ENCODE data around the gene RBFOX2.
"Not testable (repeated sequence)": the region's sequence is repeated elsewhere in the genome, so short reads cannot be mapped to it uniquely, and the experiment has no call there.

Gene RBFOX2

GRCh38 chr22:35719212-35719875 is 309.3 kb downstream of the RBFOX2 start:
- Histone ChIP-seq H3K36me3 (ENCODE audit: control insufficient read depth, low read depth, low read length) (no peaks in the 10 kb centered on the region), H3K9ac (ENCODE audit: low read length) (no peak overlapping the region), H3K27me3 (ENCODE audit: control insufficient read depth, insufficient read depth, low read length) (no peaks in the 10 kb centered on the region), H3K27ac (ENCODE audit: low read length) (no peak overlapping the region), H3K9me3 (ENCODE audit: control insufficient read depth, low read depth, low read length) (no peaks in the 10 kb centered on the region), H3K4me3 (ENCODE audit: low read length) (no peak overlapping the region), H3K4me1 (ENCODE audit: control insufficient read depth, low read depth, low read length) (no peaks in the 10 kb centered on the region)

GRCh38 chr22:35717572-35717971 is 311.1 kb downstream of the RBFOX2 start, which contains the start of gene APOL5:
TSS of gene APOL5 (plus strand) at chr22:35717872. CDS start at chr22:35717872, 0 bp downstream.
- Histone ChIP-seq H3K27ac (ENCODE audit: low read length) (no peak within 1 kb of the TSS), H3K27me3 (ENCODE audit: control insufficient read depth, insufficient read depth, low read length) (no peaks in the 10 kb centered on the region), H3K4me1 (ENCODE audit: control insufficient read depth, low read depth, low read length) (no peaks in the 10 kb centered on the region), H3K9me3 (ENCODE audit: control insufficient read depth, low read depth, low read length) (no peaks in the 10 kb centered on the region), H3K4me3 (ENCODE audit: low read length) (no peak within 1 kb of the TSS), H3K9ac (ENCODE audit: low read length) (no peak within 1 kb of the TSS), H3K36me3 (ENCODE audit: control insufficient read depth, low read depth, low read length) (no peaks in the 10 kb centered on the region)

GRCh38 chr22:35712672-35713071 is 316.0 kb downstream of the RBFOX2 start:
- Histone ChIP-seq H3K4me1 (ENCODE audit: control insufficient read depth, low read depth, low read length) (no peaks in the 10 kb centered on the region), H3K36me3 (ENCODE audit: control insufficient read depth, low read depth, low read length) (no peaks in the 10 kb centered on the region), H3K27ac (ENCODE audit: low read length) (no peak overlapping the region), H3K9ac (ENCODE audit: low read length) (no peak overlapping the region), H3K27me3 (ENCODE audit: control insufficient read depth, insufficient read depth, low read length) (no peaks in the 10 kb centered on the region), H3K4me3 (ENCODE audit: low read length) (no peak overlapping the region), H3K9me3 (ENCODE audit: control insufficient read depth, low read depth, low read length) (no peaks in the 10 kb centered on the region)

- no peaks in the 10 kb centered on the region for H3K4me1 ChIP-seq (ENCODE audit: control insufficient read depth, low read depth, low read length)
- H3K9ac ChIP-seq (ENCODE audit: low read length): no peak overlapping the region
- H3K27me3 ChIP-seq (ENCODE audit: control insufficient read depth, insufficient read depth, low read length): no peaks in the 10 kb centered on the region
- H3K9me3 ChIP-seq (ENCODE audit: control insufficient read depth, low read depth, low read length): no peaks in the 10 kb centered on the region
- H3K27ac ChIP-seq (ENCODE audit: low read length): no peak overlapping the region
- no peaks in the 10 kb centered on the region for H3K36me3 ChIP-seq (ENCODE audit: control insufficient read depth, low read depth, low read length)
- no peak overlapping the region for H3K4me3 ChIP-seq (ENCODE audit: low read length)
Measured at GRCh38 chr22:35711336-35711735, 317.3 kb downstream of the RBFOX2 start.

- H3K4me3 ChIP-seq (ENCODE audit: low read length): no peak overlapping the region
- H3K9me3 ChIP-seq (ENCODE audit: control insufficient read depth, low read depth, low read length): no peaks in the 10 kb centered on the region
- H3K36me3 ChIP-seq (ENCODE audit: control insufficient read depth, low read depth, low read length): no peaks in the 10 kb centered on the region
- no peaks in the 10 kb centered on the region for H3K27me3 ChIP-seq (ENCODE audit: control insufficient read depth, insufficient read depth, low read length)
- H3K27ac ChIP-seq (ENCODE audit: low read length): no peak overlapping the region
- H3K4me1 ChIP-seq (ENCODE audit: control insufficient read depth, low read depth, low read length): no peaks in the 10 kb centered on the region
- H3K9ac ChIP-seq (ENCODE audit: low read length): no peak overlapping the region
Measured at GRCh38 chr22:35708917-35709316, 319.7 kb downstream of the RBFOX2 start.

- Histone ChIP-seq H3K9ac (ENCODE audit: low read length) (no peak overlapping the region), H3K27me3 (ENCODE audit: control insufficient read depth, insufficient read depth, low read length) (no peaks in the 10 kb centered on the region), H3K9me3 (ENCODE audit: control insufficient read depth, low read depth, low read length) (no peaks in the 10 kb centered on the region), H3K4me3 (ENCODE audit: low read length) (no peak overlapping the region), H3K36me3 (ENCODE audit: control insufficient read depth, low read depth, low read length) (no peaks in the 10 kb centered on the region), H3K27ac (ENCODE audit: low read length) (no peak overlapping the region), H3K4me1 (ENCODE audit: control insufficient read depth, low read depth, low read length) (no peaks in the 10 kb centered on the region)
Measured at GRCh38 chr22:35708453-35708852, 320.2 kb downstream of the RBFOX2 start.

- Histone ChIP-seq H3K27ac (ENCODE audit: low read length) (no peak overlapping the region), H3K27me3 (ENCODE audit: control insufficient read depth, insufficient read depth, low read length) (no peaks in the 10 kb centered on the region), H3K36me3 (ENCODE audit: control insufficient read depth, low read depth, low read length) (no peaks in the 10 kb centered on the region), H3K4me1 (ENCODE audit: control insufficient read depth, low read depth, low read length) (no peaks in the 10 kb centered on the region), H3K9me3 (ENCODE audit: control insufficient read depth, low read depth, low read length) (no peaks in the 10 kb centered on the region), H3K4me3 (ENCODE audit: low read length) (no peak overlapping the region), H3K9ac (ENCODE audit: low read length) (no peak overlapping the region)
Measured at GRCh38 chr22:35705141-35705540, 323.5 kb downstream of the RBFOX2 start.

- Histone ChIP-seq H3K27ac (ENCODE audit: low read length) (no peak overlapping the region), H3K4me3 (ENCODE audit: low read length) (no peak overlapping the region), H3K36me3 (ENCODE audit: control insufficient read depth, low read depth, low read length) (no peaks in the 10 kb centered on the region), H3K27me3 (ENCODE audit: control insufficient read depth, insufficient read depth, low read length) (no peaks in the 10 kb centered on the region), H3K9ac (ENCODE audit: low read length) (no peak overlapping the region), H3K9me3 (ENCODE audit: control insufficient read depth, low read depth, low read length) (no peaks in the 10 kb centered on the region), H3K4me1 (ENCODE audit: control insufficient read depth, low read depth, low read length) (no peaks in the 10 kb centered on the region)
Measured at GRCh38 chr22:35703861-35704584, 324.6 kb downstream of the RBFOX2 start.

- not testable (repeated sequence) for H3K27me3 ChIP-seq (ENCODE audit: control insufficient read depth, insufficient read depth, low read length); H3K4me3 ChIP-seq (ENCODE audit: low read length); H3K9me3 ChIP-seq (ENCODE audit: control insufficient read depth, low read depth, low read length); H3K27ac ChIP-seq (ENCODE audit: low read length); H3K36me3 ChIP-seq (ENCODE audit: control insufficient read depth, low read depth, low read length); H3K9ac ChIP-seq (ENCODE audit: low read length); H3K4me1 ChIP-seq (ENCODE audit: control insufficient read depth, low read depth, low read length)
Measured at GRCh38 chr22:35699852-35700251, 328.8 kb downstream of the RBFOX2 start.

GRCh38 chr22:35697142-35697541 is 331.5 kb downstream of the RBFOX2 start:
- no peaks in the 10 kb centered on the region for H3K4me1 ChIP-seq (ENCODE audit: control insufficient read depth, low read depth, low read length)
- H3K4me3 ChIP-seq (ENCODE audit: low read length): no peak overlapping the region
- H3K9me3 ChIP-seq (ENCODE audit: control insufficient read depth, low read depth, low read length): no peaks in the 10 kb centered on the region
- no peak overlapping the region for H3K27ac ChIP-seq (ENCODE audit: low read length)
- H3K36me3 ChIP-seq (ENCODE audit: control insufficient read depth, low read depth, low read length): no peaks in the 10 kb centered on the region
- no peak overlapping the region for H3K9ac ChIP-seq (ENCODE audit: low read length)
- H3K27me3 ChIP-seq (ENCODE audit: control insufficient read depth, insufficient read depth, low read length): no peaks in the 10 kb centered on the region

GRCh38 chr22:35695202-35695601 is 333.4 kb downstream of the RBFOX2 start:
- Histone ChIP-seq H3K27me3 (ENCODE audit: control insufficient read depth, insufficient read depth, low read length) (no peaks in the 10 kb centered on the region), H3K27ac (ENCODE audit: low read length) (no peak overlapping the region), H3K9ac (ENCODE audit: low read length) (no peak overlapping the region), H3K4me1 (ENCODE audit: control insufficient read depth, low read depth, low read length) (no peaks in the 10 kb centered on the region), H3K9me3 (ENCODE audit: control insufficient read depth, low read depth, low read length) (no peaks in the 10 kb centered on the region), H3K36me3 (ENCODE audit: control insufficient read depth, low read depth, low read length) (no peaks in the 10 kb centered on the region), H3K4me3 (ENCODE audit: low read length) (no peak overlapping the region)

- H3K9me3 ChIP-seq (ENCODE audit: control insufficient read depth, low read depth, low read length): no peaks in the 10 kb centered on the region
- H3K9ac ChIP-seq (ENCODE audit: low read length): no peak overlapping the region
- H3K27me3 ChIP-seq (ENCODE audit: control insufficient read depth, insufficient read depth, low read length): no peaks in the 10 kb centered on the region
- no peak overlapping the region for H3K4me3 ChIP-seq (ENCODE audit: low read length)
- H3K27ac ChIP-seq (ENCODE audit: low read length): no peak overlapping the region
- H3K4me1 ChIP-seq (ENCODE audit: control insufficient read depth, low read depth, low read length): no peaks in the 10 kb centered on the region
- H3K36me3 ChIP-seq (ENCODE audit: control insufficient read depth, low read depth, low read length): no peaks in the 10 kb centered on the region
Measured at GRCh38 chr22:35690001-35690400, 338.6 kb downstream of the RBFOX2 start.
